ENCODE data around the gene RCBTB1. TPM values are rescaled to one million over a fixed set of nuclear protein-coding genes. Genes with fewer than 3 reads are reported as not detected.

Gene RCBTB1
- total RNA-seq, 3 donors from 2014 or later (not counting 1 experiment from before 2014, with no cell fraction given) = 19.7 to 28.5 (median 28.4) TPM

DNA sequence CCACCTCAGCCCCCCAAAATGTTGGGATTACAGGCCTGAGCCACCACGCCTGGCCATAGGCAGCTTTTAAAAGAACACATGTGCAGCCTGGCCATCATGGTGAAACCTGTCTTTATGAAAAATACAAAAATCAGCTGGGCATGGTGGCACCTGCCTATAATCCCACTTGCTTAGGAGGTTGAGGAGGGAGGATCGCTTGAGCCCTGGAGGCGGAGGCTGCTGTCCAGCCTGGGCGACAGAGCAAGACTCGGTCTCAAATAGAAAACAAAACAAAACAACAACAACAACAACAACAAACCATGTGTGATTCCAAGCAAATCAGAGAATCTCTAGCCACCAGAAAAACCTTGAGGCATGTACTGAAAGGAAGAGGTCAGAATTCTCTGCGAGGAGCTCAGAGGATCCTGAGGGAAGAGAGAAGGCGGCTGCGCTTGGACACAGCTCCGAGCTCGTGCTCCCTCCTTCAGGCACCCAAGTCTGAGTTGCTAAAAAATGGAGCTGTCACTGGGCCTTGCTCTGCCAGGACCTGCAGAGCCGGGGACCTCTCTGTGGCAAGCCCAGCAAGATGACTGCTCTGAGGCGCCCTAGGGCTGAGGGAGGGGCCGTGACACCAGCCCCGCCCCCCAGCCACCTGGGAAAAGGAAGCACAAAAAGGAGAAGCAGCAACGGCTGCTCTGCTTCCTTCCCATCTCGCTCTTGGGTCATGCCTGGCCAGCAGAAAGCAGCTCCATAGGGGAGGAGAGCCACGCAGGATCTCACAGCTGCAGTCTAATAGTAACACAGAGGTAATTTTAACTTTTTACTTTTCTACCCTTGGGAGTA, 42.7 kb upstream of the RCBTB1 start, which contains the start of gene ARL11:
ARL11 (plus strand) TSS at position 677 of the 822 bp plus-strand sequence. CDS start 1,941 bp downstream, outside the sequence.
- Mint-ChIP-seq H3K4me1 (peaks cover 10 to 14% of the 10 kb centered on the region in 2 donors), H3K9me3 (no peaks in the 10 kb centered on the region), H3K27ac (peak within 1 kb of the TSS; percentile 41 to 82), H3K27me3 (ENCODE audit: low read depth in 2 of 2) (no peaks in the 10 kb centered on the region), H3K36me3 (no peaks in the 10 kb centered on the region), H3K4me3 (peak within 1 kb of the TSS; percentile 78)
- 28% methylated on average over 14 of the region's 17 CpGs for WGBS (ENCODE audit: insufficient coverage)
- H3K9me3 ChIP-seq (ENCODE audit: control insufficient read depth, insufficient read depth, low read length) = no peaks in the 10 kb centered on the region
- H3K27me3 ChIP-seq (ENCODE audit: control insufficient read depth, insufficient read depth, low read length) = no peaks in the 10 kb centered on the region
- peak within 1 kb of the TSS; percentile 31 for H3K27ac ChIP-seq (ENCODE audit: low read length)
- H3K36me3 ChIP-seq (ENCODE audit: control insufficient read depth, insufficient read depth, low read length) = no peaks in the 10 kb centered on the region
- peaks cover 12% of the 10 kb centered on the region for H3K4me1 ChIP-seq (ENCODE audit: control insufficient read depth, insufficient read depth, low read length)
- DNase-seq (peak; percentile 36 to 53), ATAC-seq (peak; percentile 82 to 88 (median 85))
- intact Hi-C loops (cut with micrococcal nuclease) = no loop called here
- TF ChIP-seq, protein P1, sequence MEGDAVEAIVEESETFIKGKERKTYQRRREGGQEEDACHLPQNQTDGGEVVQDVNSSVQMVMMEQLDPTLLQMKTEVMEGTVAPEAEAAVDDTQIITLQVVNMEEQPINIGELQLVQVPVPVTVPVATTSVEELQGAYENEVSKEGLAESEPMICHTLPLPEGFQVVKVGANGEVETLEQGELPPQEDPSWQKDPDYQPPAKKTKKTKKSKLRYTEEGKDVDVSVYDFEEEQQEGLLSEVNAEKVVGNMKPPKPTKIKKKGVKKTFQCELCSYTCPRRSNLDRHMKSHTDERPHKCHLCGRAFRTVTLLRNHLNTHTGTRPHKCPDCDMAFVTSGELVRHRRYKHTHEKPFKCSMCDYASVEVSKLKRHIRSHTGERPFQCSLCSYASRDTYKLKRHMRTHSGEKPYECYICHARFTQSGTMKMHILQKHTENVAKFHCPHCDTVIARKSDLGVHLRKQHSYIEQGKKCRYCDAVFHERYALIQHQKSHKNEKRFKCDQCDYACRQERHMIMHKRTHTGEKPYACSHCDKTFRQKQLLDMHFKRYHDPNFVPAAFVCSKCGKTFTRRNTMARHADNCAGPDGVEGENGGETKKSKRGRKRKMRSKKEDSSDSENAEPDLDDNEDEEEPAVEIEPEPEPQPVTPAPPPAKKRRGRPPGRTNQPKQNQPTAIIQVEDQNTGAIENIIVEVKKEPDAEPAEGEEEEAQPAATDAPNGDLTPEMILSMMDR (IDR thresholded peaks at IDR 0.05) = no peak
- H3K4me3 ChIP-seq (ENCODE audit: low read length) = peak within 1 kb of the TSS; percentile 62

GRCh38 chr13:49625392-49626079, 40.2 kb upstream of the RCBTB1 start:
- Mint-ChIP-seq H3K27ac (no peak overlapping the region), H3K4me1 (peaks cover 10 to 14% of the 10 kb centered on the region in 2 donors), H3K27me3 (ENCODE audit: low read depth in 2 of 2) (no peaks in the 10 kb centered on the region), H3K9me3 (no peaks in the 10 kb centered on the region), H3K4me3 (no peak overlapping the region), H3K36me3 (no peaks in the 10 kb centered on the region)
- Histone ChIP-seq H3K4me3 (ENCODE audit: low read length) (no peak overlapping the region), H3K27me3 (ENCODE audit: control insufficient read depth, insufficient read depth, low read length) (no peaks in the 10 kb centered on the region), H3K9me3 (ENCODE audit: control insufficient read depth, insufficient read depth, low read length) (no peaks in the 10 kb centered on the region), H3K27ac (ENCODE audit: low read length) (no peak overlapping the region), H3K36me3 (ENCODE audit: control insufficient read depth, insufficient read depth, low read length) (no peaks in the 10 kb centered on the region), H3K4me1 (ENCODE audit: control insufficient read depth, insufficient read depth, low read length) (peaks cover 12% of the 10 kb centered on the region)
- TF ChIP-seq, protein P1 (IDR thresholded peaks at IDR 0.05) = no peak
- DNase-seq = no peak
- 84% methylated on average over 12 of the region's 12 CpGs for WGBS (ENCODE audit: insufficient coverage)
- no peak for ATAC-seq
- intact Hi-C loops (cut with micrococcal nuclease) = no loop called here

- ATAC-seq = no peak
- Mint-ChIP-seq H3K9me3 (no peaks in the 10 kb centered on the region), H3K27ac (no peak overlapping the region), H3K36me3 (no peaks in the 10 kb centered on the region), H3K4me3 (no peak overlapping the region), H3K4me1 (peaks cover 10 to 19% of the 10 kb centered on the region in 2 donors), H3K27me3 (ENCODE audit: low read depth in 2 of 2) (no peaks in the 10 kb centered on the region)
- intact Hi-C loops (cut with micrococcal nuclease) = no loop called here
- no peak for DNase-seq
- no peaks in the 10 kb centered on the region for H3K9me3 ChIP-seq (ENCODE audit: control insufficient read depth, insufficient read depth, low read length)
- 81% methylated on average over 6 of the region's 6 CpGs for WGBS (ENCODE audit: insufficient coverage)
- H3K36me3 ChIP-seq (ENCODE audit: control insufficient read depth, insufficient read depth, low read length) = no peaks in the 10 kb centered on the region
- TF ChIP-seq, protein P1 (IDR thresholded peaks at IDR 0.05) = no peak
- H3K4me3 ChIP-seq (ENCODE audit: low read length) = no peak overlapping the region
- H3K27me3 ChIP-seq (ENCODE audit: control insufficient read depth, insufficient read depth, low read length) = no peaks in the 10 kb centered on the region
- H3K27ac ChIP-seq (ENCODE audit: low read length) = no peak overlapping the region
- H3K4me1 ChIP-seq (ENCODE audit: control insufficient read depth, insufficient read depth, low read length) = peaks cover 12% of the 10 kb centered on the region
Observed at GRCh38 chr13:49624229-49624628, 38.9 kb upstream of the RCBTB1 start.

Data from natural killer cell (primary cell).